IMR-90 (cell line): ENCODE measurements around the gene UBA1. TPM values are rescaled to one million over a fixed set of nuclear protein-coding genes. Genes with fewer than 3 reads are reported as not detected.

ENCODE experiments used
- ATAC-seq: fragments of 200-7000 bp; cut with Tn5 transposase; 2 replicates; pipeline ENCODE4 v1.9.1; 2020; ENCODE audit warnings: low read depth, mild to moderate bottlenecking, moderate library complexity
- BruUV-seq: library from RNA; stranded (reverse); fragments of 400-500 nt; replicated peaks from 2 replicates; lab custom pipeline; 2021; lab: Mats Ljungman, UMichigan
- CTCF ChIA-PET: fragments of 300-600 bp; formaldehyde crosslinking; extraction: SDS; loops from one replicate; lab custom pipeline; 2021; ENCODE audit warnings: antibody characterized with exemption; lab: Yijun Ruan, JAX
- POLR2A ChIA-PET: fragments of 300-600 bp; sonication (Branson Sonifier 250); formaldehyde crosslinking; loops from one replicate; lab custom pipeline; 2022; ENCODE audit warnings: antibody characterized with exemption; ENCODE audit not compliant: unreplicated experiment; lab: Charles Lee
- DNase-seq: peaks from one replicate; pipeline ENCODE4 v3.0.0; 2013
- H2AFZ ChIP-seq: replicated peaks from 2 replicates; pipeline ENCODE3; 2013; ENCODE audit warnings: low read length, mild to moderate bottlenecking; ENCODE audit not compliant: poor library complexity
- H2AK5ac ChIP-seq: 2 replicates; pipeline ENCODE4 v1.6.1; 2013; ENCODE audit warnings: low read depth, low read length, inconsistent platforms
- H2AK9ac ChIP-seq: replicated peaks from 2 replicates; pipeline ENCODE3; 2013; ENCODE audit warnings: mild to moderate bottlenecking, low read depth, low read length, moderate library complexity; ENCODE audit not compliant: poor library complexity
- H2BK120ac ChIP-seq: 2 replicates; pipeline ENCODE4 v1.6.1; 2013; ENCODE audit warnings: low read depth, low read length, inconsistent platforms
- H2BK15ac ChIP-seq: 3 replicates; pipeline ENCODE4 v1.6.1; 2013; ENCODE audit warnings: low read depth, low read length, inconsistent platforms
- H2BK20ac ChIP-seq: 2 replicates; pipeline ENCODE4 v1.6.1; 2013; ENCODE audit warnings: low read depth, mild to moderate bottlenecking, inconsistent platforms, low read length, moderate library complexity
- H2BK5ac ChIP-seq: 2 replicates; pipeline ENCODE4 v1.6.1; 2013; ENCODE audit warnings: mild to moderate bottlenecking, low read depth, low read length, inconsistent platforms; ENCODE audit not compliant: poor library complexity, severe bottlenecking
- H3K14ac ChIP-seq: replicated peaks from 2 replicates; pipeline ENCODE4 v1.6.1; 2013; ENCODE audit warnings: low read depth, low read length, inconsistent platforms
- H3K18ac ChIP-seq: 2 replicates; pipeline ENCODE4 v1.6.1; 2013; ENCODE audit warnings: low read depth, low read length, control low read depth
- H3K23ac ChIP-seq: 2 replicates; pipeline ENCODE4 v1.6.1; 2013; ENCODE audit warnings: low read depth, low read length, inconsistent platforms
- H3K27ac ChIP-seq: 2 replicates; pipeline ENCODE4 v1.5.1; 2013; ENCODE audit warnings: mild to moderate bottlenecking, control low read depth, low read length; ENCODE audit not compliant: insufficient read depth
- H3K27me3 ChIP-seq: 2 replicates; pipeline ENCODE4 v1.6.1; 2013; ENCODE audit warnings: low read length; ENCODE audit not compliant: control insufficient read depth, insufficient read depth
- H3K36me3 ChIP-seq: 2 replicates; pipeline ENCODE4 v1.6.1; 2013; ENCODE audit warnings: low read length, mixed read lengths; ENCODE audit not compliant: control insufficient read depth, insufficient read depth
- H3K4ac ChIP-seq: 2 replicates; pipeline ENCODE4 v1.6.1; 2013; ENCODE audit warnings: low read depth, low read length, inconsistent platforms
- H3K4me1 ChIP-seq: 2 replicates; pipeline ENCODE4 v1.6.1; 2013; ENCODE audit warnings: low read length, mixed read lengths; ENCODE audit not compliant: control insufficient read depth, insufficient read depth
- H3K4me2 ChIP-seq: 2 replicates; pipeline ENCODE4 v1.6.1; 2013; ENCODE audit warnings: low read depth, mild to moderate bottlenecking, control low read depth, low read length, moderate library complexity
- H3K4me3 ChIP-seq: 2 replicates; pipeline ENCODE4 v1.5.1; 2013; ENCODE audit warnings: low read depth, mild to moderate bottlenecking, control low read depth, low read length, moderate library complexity; ENCODE audit not compliant: insufficient read depth
- H3K56ac ChIP-seq: 2 replicates; pipeline ENCODE4 v1.6.1; 2013; ENCODE audit warnings: low read length, inconsistent platforms; ENCODE audit not compliant: insufficient read depth; ENCODE audit errors: extremely low read depth
- H3K79me1 ChIP-seq, 2 experiments: 2 replicates each; pipeline ENCODE4 v1.6.1; 2013; ENCODE audit warnings: low read length in 2 of 2, inconsistent platforms in 1 of 2, low read depth in 1 of 2
- H3K9ac ChIP-seq: 2 replicates; pipeline ENCODE4 v1.6.1; 2013; ENCODE audit warnings: low read depth, low read length, control low read depth
- H3K9me1 ChIP-seq: 2 replicates; pipeline ENCODE4 v1.6.1; 2013; ENCODE audit warnings: low read length, inconsistent platforms; ENCODE audit not compliant: insufficient read depth
- H3K9me3 ChIP-seq: 2 replicates; pipeline ENCODE4 v1.6.1; 2013; ENCODE audit warnings: low read length; ENCODE audit not compliant: control insufficient read depth, insufficient read depth
- H4K20me1 ChIP-seq: 2 replicates; pipeline ENCODE4 v1.6.1; 2013; ENCODE audit warnings: low read length, inconsistent platforms; ENCODE audit not compliant: insufficient read depth
- H4K5ac ChIP-seq: 2 replicates; pipeline ENCODE4 v1.6.1; 2013; ENCODE audit warnings: mild to moderate bottlenecking, low read depth, low read length, control low read depth
- H4K8ac ChIP-seq, 2 experiments: 2 replicates each; pipeline ENCODE4 v1.6.1; 2013; ENCODE audit warnings: low read depth in 2 of 2, low read length in 2 of 2, control low read depth in 1 of 2, inconsistent platforms in 1 of 2
- H4K91ac ChIP-seq: 2 replicates; pipeline ENCODE4 v1.6.1; 2013; ENCODE audit warnings: low read depth, low read length, inconsistent platforms; ENCODE audit not compliant: insufficient read depth
- BHLHE40 ChIP-seq: fragments of 150-350 bp; IDR thresholded peaks from 2 replicates; pipeline ENCODE4 v1.6.1; 2016; ENCODE audit warnings: mild to moderate bottlenecking, low read depth, low read length
- CEBPB ChIP-seq: IDR thresholded peaks from 2 replicates; pipeline ENCODE4 v1.6.1; 2012; ENCODE audit warnings: low read depth, low read length, improper control_type of control experiment
- FOS ChIP-seq: fragments of 150-350 bp; IDR thresholded peaks from 2 replicates; pipeline ENCODE4 v1.6.1; 2016; ENCODE audit warnings: low read depth, low read length
- MAFK ChIP-seq: IDR thresholded peaks from 2 replicates; pipeline ENCODE4 v1.6.1; 2012; ENCODE audit warnings: low read depth, low read length, improper control_type of control experiment
- MXI1 ChIP-seq: IDR thresholded peaks from 2 replicates; pipeline ENCODE4 v1.6.1; 2012; ENCODE audit warnings: low read depth, mild to moderate bottlenecking, low read length, moderate library complexity, borderline replicate concordance
- NFE2L2 ChIP-seq: fragments of 150-350 bp; IDR thresholded peaks from 2 replicates; pipeline ENCODE4 v1.6.1; 2016; ENCODE audit warnings: low read depth, mild to moderate bottlenecking, low read length
- POLR2A ChIP-seq: IDR thresholded peaks from 2 replicates; pipeline ENCODE4 v1.6.1; 2012; ENCODE audit warnings: mild to moderate bottlenecking, low read depth, low read length
- RAD21 ChIP-seq: IDR thresholded peaks from 2 replicates; pipeline ENCODE4 v1.6.1; 2012; ENCODE audit warnings: low read length, improper control_type of control experiment
- RFX5 ChIP-seq: IDR thresholded peaks from 2 replicates; pipeline ENCODE4 v1.8.0; 2012; ENCODE audit warnings: low read depth, mild to moderate bottlenecking, low read length, moderate library complexity
- SMC3 ChIP-seq: fragments of 150-350 bp; IDR thresholded peaks from 2 replicates; pipeline ENCODE4 v1.6.1; 2016; ENCODE audit warnings: low read depth, mild to moderate bottlenecking, antibody characterized with exemption, low read length, moderate library complexity
- WGBS, 2 experiments: methylation state at CpG; one replicate each; pipeline versions ENCODE4 v1.1.5 to v1.1.7; 2013; ENCODE audit warnings: missing lambda C conversion rate in 2 of 2; ENCODE audit not compliant: insufficient read length in 1 of 2; ENCODE audit errors: extremely low coverage in 2 of 2; 5-methylcytosine and 5-hydroxymethylcytosine counted together
- dilution Hi-C: fragments of 300-500 bp; cut with HindIII; formaldehyde crosslinking; loops from one replicate; pipeline ENCODE4 v1.14.3; 2018; ENCODE audit warnings: low sequenced_read_pairs; ENCODE audit not compliant: unreplicated experiment
- in situ Hi-C: fragments of 300-500 bp; cut with MboI; formaldehyde crosslinking; loops from 3 replicates; pipeline ENCODE4 v1.14.3; 2019; ENCODE audit warnings: low sequenced_read_pairs, inconsistent platforms, mixed read lengths
- intact Hi-C: fragments of 100-400 bp; cut with micrococcal nuclease; formaldehyde crosslinking; loops from 2 replicates; pipeline ENCODE4 v1.10.0; 2022
- polyA plus RNA-seq, 3 experiments: library from polyadenylated mRNA; depleted of rRNA; stranded (reverse); fragments of >200 nt; gene quantifications; 2 replicates each; pipeline ENCODE4 v1.2.3, GENCODE V29; 2012; ENCODE audit warnings: low replicate concordance in 1 of 3
- total RNA-seq: library from RNA; depleted of rRNA; stranded (reverse); fragments of >200 nt; gene quantifications from 2 replicates; pipeline ENCODE4 v1.2.3, GENCODE V29; 2012
- TF ChIP-seq, protein P1 (sequence below): conservative IDR thresholded peaks from 2 replicates; pipeline ENCODE4 v1.5.1; 2012; ENCODE audit warnings: mild to moderate bottlenecking, low read depth, low read length, improper control_type of control experiment
- TF ChIP-seq, protein P2 (sequence below): fragments of 150-350 bp; IDR thresholded peaks from 2 replicates; pipeline ENCODE4 v1.6.1; 2017; ENCODE audit warnings: mild to moderate bottlenecking, antibody characterized with exemption, low read length, low read depth

Gene UBA1
- total and polyA plus RNA-seq, 2 of the 4 experiments (the other 2 are of a cell fraction): 299 to 343 TPM

DNA sequence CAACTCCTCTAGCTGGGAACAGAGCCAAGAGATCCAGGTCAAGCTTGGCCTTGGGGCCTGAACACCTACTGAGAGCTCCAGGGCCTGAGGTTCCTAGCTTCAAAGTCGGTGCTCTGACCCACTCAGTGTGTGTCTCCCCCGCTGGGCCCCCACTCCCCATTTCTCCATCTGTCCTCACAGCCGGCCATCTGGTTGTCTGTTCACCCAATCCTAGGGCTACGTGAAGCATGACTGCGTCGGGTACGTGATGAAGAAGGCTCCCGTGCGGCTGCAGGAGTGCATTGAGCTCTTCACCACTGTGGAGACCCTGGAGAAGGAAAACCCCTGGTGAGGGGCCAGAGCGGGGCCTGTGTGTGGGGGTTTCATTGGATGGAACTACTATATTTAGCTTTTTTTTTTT is 51.5 kb downstream of the UBA1 start:
- no peak overlapping the region for H3K9ac ChIP-seq
- H3K27me3 ChIP-seq: peaks cover 17% of the 10 kb centered on the region
- no peaks in the 10 kb centered on the region; the same call in none of the 2 replicates for H4K20me1 ChIP-seq
- no peak overlapping the region for H4K8ac ChIP-seq
- no peak overlapping the region for H2AK5ac ChIP-seq
- WGBS, 2 experiments: no CpG with 5 or more reads among the region's 10 CpGs
- no peak overlapping the region for H3K23ac ChIP-seq
- no TSS peak for BruUV-seq
- H2AK9ac ChIP-seq: no peak overlapping the region
- TF ChIP-seq BHLHE40: no peak
- TF ChIP-seq MAFK: no peak
- TF ChIP-seq FOS: no peak
- no peak for TF ChIP-seq POLR2A
- TF ChIP-seq MXI1: no peak
- TF ChIP-seq NFE2L2: no peak
- TF ChIP-seq, protein P1, sequence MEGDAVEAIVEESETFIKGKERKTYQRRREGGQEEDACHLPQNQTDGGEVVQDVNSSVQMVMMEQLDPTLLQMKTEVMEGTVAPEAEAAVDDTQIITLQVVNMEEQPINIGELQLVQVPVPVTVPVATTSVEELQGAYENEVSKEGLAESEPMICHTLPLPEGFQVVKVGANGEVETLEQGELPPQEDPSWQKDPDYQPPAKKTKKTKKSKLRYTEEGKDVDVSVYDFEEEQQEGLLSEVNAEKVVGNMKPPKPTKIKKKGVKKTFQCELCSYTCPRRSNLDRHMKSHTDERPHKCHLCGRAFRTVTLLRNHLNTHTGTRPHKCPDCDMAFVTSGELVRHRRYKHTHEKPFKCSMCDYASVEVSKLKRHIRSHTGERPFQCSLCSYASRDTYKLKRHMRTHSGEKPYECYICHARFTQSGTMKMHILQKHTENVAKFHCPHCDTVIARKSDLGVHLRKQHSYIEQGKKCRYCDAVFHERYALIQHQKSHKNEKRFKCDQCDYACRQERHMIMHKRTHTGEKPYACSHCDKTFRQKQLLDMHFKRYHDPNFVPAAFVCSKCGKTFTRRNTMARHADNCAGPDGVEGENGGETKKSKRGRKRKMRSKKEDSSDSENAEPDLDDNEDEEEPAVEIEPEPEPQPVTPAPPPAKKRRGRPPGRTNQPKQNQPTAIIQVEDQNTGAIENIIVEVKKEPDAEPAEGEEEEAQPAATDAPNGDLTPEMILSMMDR: no peak
- TF ChIP-seq SMC3: no peak
- TF ChIP-seq, protein P2, sequence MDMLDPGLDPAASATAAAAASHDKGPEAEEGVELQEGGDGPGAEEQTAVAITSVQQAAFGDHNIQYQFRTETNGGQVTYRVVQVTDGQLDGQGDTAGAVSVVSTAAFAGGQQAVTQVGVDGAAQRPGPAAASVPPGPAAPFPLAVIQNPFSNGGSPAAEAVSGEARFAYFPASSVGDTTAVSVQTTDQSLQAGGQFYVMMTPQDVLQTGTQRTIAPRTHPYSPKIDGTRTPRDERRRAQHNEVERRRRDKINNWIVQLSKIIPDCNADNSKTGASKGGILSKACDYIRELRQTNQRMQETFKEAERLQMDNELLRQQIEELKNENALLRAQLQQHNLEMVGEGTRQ: no peak
- TF ChIP-seq CEBPB: no peak
- TF ChIP-seq RFX5: no peak
- no peak for TF ChIP-seq RAD21
- dilution Hi-C loops (no loop called here), intact Hi-C loops (no loop called here), in situ Hi-C loops (no loop called here)
- H3K4ac ChIP-seq: no peak overlapping the region
- H3K79me1 ChIP-seq: peaks cover 0 to 7% of the 10 kb centered on the region in 2 experiments; a peak in 1 of 4 replicates
- H3K18ac ChIP-seq: no peak overlapping the region
- H3K4me3 ChIP-seq: no peak overlapping the region
- no peaks in the 10 kb centered on the region for H3K4me1 ChIP-seq
- ChIA-PET POLR2A (no interaction called here), CTCF (interaction anchor here (0.6 kb wide), 1 partner anchor 152 kb away, joined by 3 read pairs; no protein-coding TSS in a partner anchor)
- no peak overlapping the region for H2BK5ac ChIP-seq
- no peak overlapping the region for H4K5ac ChIP-seq
- DNase-seq (no peak), ATAC-seq (no peak)
- H3K14ac ChIP-seq: no peak overlapping the region
- no peak overlapping the region for H2AFZ ChIP-seq
- peaks cover 49% of the 10 kb centered on the region for H3K36me3 ChIP-seq
- no peak overlapping the region for H2BK120ac ChIP-seq
- H3K9me1 ChIP-seq: no peaks in the 10 kb centered on the region
- no peak overlapping the region for H3K4me2 ChIP-seq
- no peak overlapping the region for H3K56ac ChIP-seq
- no peak overlapping the region for H2BK15ac ChIP-seq
- peaks cover 4% of the 10 kb centered on the region; the same call in 1 of the 2 replicates for H3K9me3 ChIP-seq
- H3K27ac ChIP-seq: no peak overlapping the region
- no peak overlapping the region for H4K91ac ChIP-seq
- H2BK20ac ChIP-seq: no peak overlapping the region
